ENCODE measurements around the gene IER2. TPM values are rescaled to one million over a fixed set of nuclear protein-coding genes. Genes with fewer than 3 reads are reported as not detected.

The IER2 gene
- total RNA-seq, 1 experiment from 2014 or later = 164 TPM

GRCh38 chr19:13169769-13170168 lies 19.6 kb downstream of the IER2 start:
- peaks cover 42% of the 10 kb centered on the region for H3K4me1 ChIP-seq (ENCODE audit: insufficient read depth, low read length, poor library complexity, severe bottlenecking)
- DNase-seq (ENCODE audit: low spot score) = no peak

DNA sequence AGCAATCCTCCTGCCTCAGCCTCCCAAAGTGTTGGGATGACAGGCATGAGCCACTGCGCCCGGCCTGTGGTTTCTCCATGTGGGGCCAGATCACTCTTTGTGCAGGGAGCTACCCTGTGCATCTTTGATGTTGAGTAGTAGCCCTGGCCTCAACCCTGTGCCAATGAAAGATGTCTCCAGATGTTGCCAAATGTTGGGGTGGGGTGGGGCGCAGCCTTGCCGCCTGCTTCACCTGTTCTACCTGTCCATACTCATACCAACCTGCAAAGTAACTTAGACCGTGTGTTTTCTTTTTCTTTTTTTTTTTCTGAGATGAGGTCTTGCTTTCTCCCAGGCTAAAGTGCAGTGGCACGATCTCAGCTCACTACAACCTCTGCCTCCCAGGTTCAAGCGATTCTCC lies 20.9 kb downstream of the IER2 start:
- Histone ChIP-seq H3K9me3 (ENCODE audit: low read depth, low read length, poor library complexity, severe bottlenecking) (no peaks in the 10 kb centered on the region), H3K4me1 (ENCODE audit: insufficient read depth, low read length, poor library complexity, severe bottlenecking) (peaks cover 31% of the 10 kb centered on the region), H3K27ac (ENCODE audit: low read depth, low read length, poor library complexity, severe bottlenecking) (no peak overlapping the region), H3K36me3 (ENCODE audit: insufficient read depth, low read length, poor library complexity, severe bottlenecking) (no peaks in the 10 kb centered on the region), H3K27me3 (replicated peaks; ENCODE audit: insufficient read depth, low read depth, low read length, poor library complexity) (no peaks in the 10 kb centered on the region), H3K4me3 (ENCODE audit: low read depth, low read length, poor library complexity, severe bottlenecking) (no peak overlapping the region)
- no peak for DNase-seq (ENCODE audit: low spot score)
- TF ChIP-seq, protein P1, sequence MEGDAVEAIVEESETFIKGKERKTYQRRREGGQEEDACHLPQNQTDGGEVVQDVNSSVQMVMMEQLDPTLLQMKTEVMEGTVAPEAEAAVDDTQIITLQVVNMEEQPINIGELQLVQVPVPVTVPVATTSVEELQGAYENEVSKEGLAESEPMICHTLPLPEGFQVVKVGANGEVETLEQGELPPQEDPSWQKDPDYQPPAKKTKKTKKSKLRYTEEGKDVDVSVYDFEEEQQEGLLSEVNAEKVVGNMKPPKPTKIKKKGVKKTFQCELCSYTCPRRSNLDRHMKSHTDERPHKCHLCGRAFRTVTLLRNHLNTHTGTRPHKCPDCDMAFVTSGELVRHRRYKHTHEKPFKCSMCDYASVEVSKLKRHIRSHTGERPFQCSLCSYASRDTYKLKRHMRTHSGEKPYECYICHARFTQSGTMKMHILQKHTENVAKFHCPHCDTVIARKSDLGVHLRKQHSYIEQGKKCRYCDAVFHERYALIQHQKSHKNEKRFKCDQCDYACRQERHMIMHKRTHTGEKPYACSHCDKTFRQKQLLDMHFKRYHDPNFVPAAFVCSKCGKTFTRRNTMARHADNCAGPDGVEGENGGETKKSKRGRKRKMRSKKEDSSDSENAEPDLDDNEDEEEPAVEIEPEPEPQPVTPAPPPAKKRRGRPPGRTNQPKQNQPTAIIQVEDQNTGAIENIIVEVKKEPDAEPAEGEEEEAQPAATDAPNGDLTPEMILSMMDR (conservative IDR thresholded peaks at IDR 0.05; ENCODE audit: low read depth, low read length) = no peak
- TF ChIP-seq EZH2 (IDR thresholded peaks at IDR 0.05; ENCODE audit: borderline replicate concordance, low read depth, low read length, poor library complexity, severe bottlenecking) = no peak
- ChIA-PET POLR2A (ENCODE audit: low non-redundant PET) (interaction anchor here (0.6 kb wide), 1 partner anchor 10 kb away, joined by 14 read pairs; no protein-coding TSS in a partner anchor), CTCF (no interaction called here)
- BruUV-seq (replicated peaks) = no TSS peak
- intact Hi-C loops (cut with micrococcal nuclease; ENCODE audit: unreplicated experiment) = no loop called here

More at GRCh38 chr19:13169769-13170168, 19.6 kb downstream of the IER2 start:
- TF ChIP-seq, protein P1 (conservative IDR thresholded peaks at IDR 0.05; ENCODE audit: low read depth, low read length) = no peak
- no peaks in the 10 kb centered on the region for H3K9me3 ChIP-seq (ENCODE audit: low read depth, low read length, poor library complexity, severe bottlenecking)
- CTCF ChIA-PET = no interaction called here
- H3K27ac ChIP-seq (ENCODE audit: low read depth, low read length, poor library complexity, severe bottlenecking) = peak overlapping the region; percentile 61
- BruUV-seq (replicated peaks) = no TSS peak
- no peaks in the 10 kb centered on the region for H3K36me3 ChIP-seq (ENCODE audit: insufficient read depth, low read length, poor library complexity, severe bottlenecking)
- POLR2A ChIA-PET (ENCODE audit: low non-redundant PET) = no interaction called here
- H3K27me3 ChIP-seq (replicated peaks; ENCODE audit: insufficient read depth, low read depth, low read length, poor library complexity) = no peaks in the 10 kb centered on the region
- intact Hi-C loops (cut with micrococcal nuclease; ENCODE audit: unreplicated experiment) = loop anchor here (10.0 kb wide), 1 partner anchor 675 kb away; no protein-coding TSS in a partner anchor
- no peak overlapping the region for H3K4me3 ChIP-seq (ENCODE audit: low read depth, low read length, poor library complexity, severe bottlenecking)

- peak; percentile 84 for DNase-seq (ENCODE audit: low spot score)
- intact Hi-C loops (cut with micrococcal nuclease; ENCODE audit: unreplicated experiment) = no loop called here
- Histone ChIP-seq H3K27ac (ENCODE audit: low read depth, low read length, poor library complexity, severe bottlenecking) (peak overlapping the region; percentile 55), H3K27me3 (replicated peaks; ENCODE audit: insufficient read depth, low read depth, low read length, poor library complexity) (no peaks in the 10 kb centered on the region), H3K9me3 (ENCODE audit: low read depth, low read length, poor library complexity, severe bottlenecking) (no peaks in the 10 kb centered on the region), H3K4me3 (ENCODE audit: low read depth, low read length, poor library complexity, severe bottlenecking) (no peak overlapping the region), H3K36me3 (ENCODE audit: insufficient read depth, low read length, poor library complexity, severe bottlenecking) (no peaks in the 10 kb centered on the region), H3K4me1 (ENCODE audit: insufficient read depth, low read length, poor library complexity, severe bottlenecking) (peaks cover 26% of the 10 kb centered on the region)
- ChIA-PET CTCF (no interaction called here), POLR2A (ENCODE audit: low non-redundant PET) (no interaction called here)
- TF ChIP-seq, protein P1 (conservative IDR thresholded peaks at IDR 0.05; ENCODE audit: low read depth, low read length) = no peak
- TF ChIP-seq EZH2 (IDR thresholded peaks at IDR 0.05; ENCODE audit: borderline replicate concordance, low read depth, low read length, poor library complexity, severe bottlenecking) = no peak
- no TSS peak for BruUV-seq (replicated peaks)
Observed at GRCh38 chr19:13172346-13173138, 22.3 kb downstream of the IER2 start.
